IPS DF 6.9 (cell line): ENCODE measurements around the gene CYTH4.

Source experiments
- DNase-seq: peaks from one replicate; pipeline ENCODE4 v3.0.0-alpha.2; 2013; ENCODE audit warnings: low read depth, low spot score
- H3K27ac ChIP-seq: one replicate; pipeline ENCODE4 v1.5.1; 2013; ENCODE audit warnings: low read length, control low read depth
- H3K27me3 ChIP-seq: 2 replicates; pipeline ENCODE4 v1.6.1; 2013; ENCODE audit warnings: mild to moderate bottlenecking, low read length; ENCODE audit not compliant: control insufficient read depth, insufficient read depth
- H3K36me3 ChIP-seq: 2 replicates; pipeline ENCODE4 v1.6.1; 2013; ENCODE audit warnings: low read length; ENCODE audit not compliant: control insufficient read depth, insufficient read depth
- H3K4me1 ChIP-seq: 2 replicates; pipeline ENCODE4 v1.6.1; 2013; ENCODE audit warnings: low read length; ENCODE audit not compliant: control insufficient read depth, insufficient read depth
- H3K4me3 ChIP-seq: 2 replicates; pipeline ENCODE4 v1.5.1; 2013; ENCODE audit warnings: mild to moderate bottlenecking, low read length
- H3K9me3 ChIP-seq: 2 replicates; pipeline ENCODE4 v1.6.1; 2013; ENCODE audit warnings: low read length, inconsistent platforms; ENCODE audit not compliant: control insufficient read depth, insufficient read depth
- WGBS: extraction: QIAGEN DNeasy Blood & Tissue Kit; methylation state at CpG from one replicate; pipeline ENCODE4 v1.1.7; 2013; ENCODE audit warnings: mixed read lengths, missing lambda C conversion rate; ENCODE audit not compliant: insufficient read length, insufficient coverage; 5-methylcytosine and 5-hydroxymethylcytosine counted together

CYTH4 gene

DNA sequence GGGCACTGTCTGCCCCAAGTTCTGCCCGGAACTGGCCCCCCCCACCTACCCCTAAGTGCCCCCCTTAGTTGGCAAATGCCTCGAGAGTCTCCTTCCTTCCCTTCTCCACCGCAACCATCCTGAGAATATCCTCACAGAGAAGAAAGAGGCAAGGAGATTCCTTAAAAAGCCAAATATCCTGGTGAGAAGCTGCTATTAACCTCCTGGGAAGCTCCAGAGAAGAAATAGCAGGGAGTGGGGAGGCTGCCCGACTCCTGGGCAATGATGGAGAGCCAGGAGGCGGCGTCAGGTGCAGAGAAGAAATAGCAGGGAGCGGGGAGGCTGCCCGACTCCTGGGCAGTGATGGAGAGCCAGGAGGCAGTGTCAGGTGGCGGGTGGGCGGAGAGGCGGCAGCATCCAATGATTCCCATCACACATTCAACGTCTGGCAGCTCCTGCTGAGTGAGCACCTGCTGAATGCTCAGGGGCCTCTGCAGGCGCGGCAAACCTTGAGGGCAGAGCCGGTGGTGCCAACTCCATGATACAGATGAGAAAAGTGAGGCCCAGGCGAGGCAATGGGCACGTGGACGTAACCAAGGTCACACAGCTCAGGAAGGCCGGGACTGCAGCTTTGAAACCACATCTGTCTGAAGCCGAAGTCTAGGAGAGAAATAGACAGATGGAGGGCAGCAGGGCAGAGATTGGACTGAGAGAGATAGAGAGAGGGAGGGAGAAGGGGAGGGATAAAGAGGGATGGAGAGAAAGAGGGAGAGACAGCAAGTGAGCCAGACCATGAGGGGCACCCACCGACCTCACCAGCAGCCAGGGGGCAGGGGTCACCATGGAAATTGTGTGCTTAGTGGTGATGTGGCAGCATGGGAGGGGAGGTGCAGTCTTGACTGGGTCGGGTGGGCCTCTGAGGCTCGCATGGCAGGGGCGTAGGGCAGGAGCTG is 58.3 kb downstream of the CYTH4 start:
- DNase-seq: no peak
- no peaks in the 10 kb centered on the region for H3K9me3 ChIP-seq
- peaks cover 7% of the 10 kb centered on the region for H3K4me1 ChIP-seq
- no CpG with 5 or more reads among the region's 24 CpGs for WGBS
- no peaks in the 10 kb centered on the region for H3K27me3 ChIP-seq
- no peaks in the 10 kb centered on the region for H3K36me3 ChIP-seq
- H3K4me3 ChIP-seq: no peak overlapping the region
- H3K27ac ChIP-seq: no peak overlapping the region

DNA sequence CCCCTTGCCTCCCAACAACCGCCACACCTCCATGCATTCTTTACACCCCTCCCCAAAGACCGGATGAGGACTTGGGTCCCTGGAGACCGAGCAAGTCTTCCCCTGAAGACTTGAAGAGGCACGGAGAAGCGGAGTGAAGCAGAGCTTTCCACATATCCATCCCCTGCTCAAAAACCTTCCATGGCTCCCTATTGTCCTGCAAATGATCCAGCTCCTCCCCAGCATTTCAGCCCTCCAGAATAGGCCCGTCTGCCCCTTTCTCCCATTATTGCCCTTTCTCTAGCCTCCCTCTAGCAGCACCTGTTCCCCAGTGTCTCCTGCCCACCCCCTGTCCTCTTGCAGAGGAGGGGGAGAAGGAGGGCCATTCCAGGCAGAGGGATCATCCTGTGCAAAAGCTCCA is 59.8 kb downstream of the CYTH4 start:
- Histone ChIP-seq H3K36me3 (no peaks in the 10 kb centered on the region), H3K9me3 (no peaks in the 10 kb centered on the region), H3K4me1 (peaks cover 4% of the 10 kb centered on the region), H3K27me3 (no peaks in the 10 kb centered on the region), H3K4me3 (no peak overlapping the region), H3K27ac (no peak overlapping the region)
- no peak for DNase-seq
- WGBS: no CpG with 5 or more reads among the region's 6 CpGs

DNA sequence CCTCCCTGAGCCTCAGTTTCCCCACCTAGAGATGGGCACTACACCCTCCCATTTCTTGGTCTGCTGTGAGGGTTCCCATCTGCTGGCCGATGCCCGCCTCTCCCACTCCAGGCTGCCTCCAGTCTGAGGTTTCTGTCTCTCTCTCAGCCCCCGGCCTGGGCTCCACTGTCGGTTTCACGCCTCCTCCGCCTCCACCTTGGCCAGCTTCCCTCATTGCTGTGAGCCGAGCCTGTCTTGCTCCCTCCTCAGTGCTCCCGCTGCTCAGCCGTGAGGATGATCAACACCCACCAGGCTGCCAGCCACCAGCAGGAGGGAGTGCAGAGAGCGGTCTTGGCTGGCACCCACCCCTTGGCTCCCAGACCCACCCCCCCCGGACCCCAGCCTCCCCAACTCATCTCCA is 61.0 kb downstream of the CYTH4 start:
- no peaks in the 10 kb centered on the region for H3K27me3 ChIP-seq

DNA sequence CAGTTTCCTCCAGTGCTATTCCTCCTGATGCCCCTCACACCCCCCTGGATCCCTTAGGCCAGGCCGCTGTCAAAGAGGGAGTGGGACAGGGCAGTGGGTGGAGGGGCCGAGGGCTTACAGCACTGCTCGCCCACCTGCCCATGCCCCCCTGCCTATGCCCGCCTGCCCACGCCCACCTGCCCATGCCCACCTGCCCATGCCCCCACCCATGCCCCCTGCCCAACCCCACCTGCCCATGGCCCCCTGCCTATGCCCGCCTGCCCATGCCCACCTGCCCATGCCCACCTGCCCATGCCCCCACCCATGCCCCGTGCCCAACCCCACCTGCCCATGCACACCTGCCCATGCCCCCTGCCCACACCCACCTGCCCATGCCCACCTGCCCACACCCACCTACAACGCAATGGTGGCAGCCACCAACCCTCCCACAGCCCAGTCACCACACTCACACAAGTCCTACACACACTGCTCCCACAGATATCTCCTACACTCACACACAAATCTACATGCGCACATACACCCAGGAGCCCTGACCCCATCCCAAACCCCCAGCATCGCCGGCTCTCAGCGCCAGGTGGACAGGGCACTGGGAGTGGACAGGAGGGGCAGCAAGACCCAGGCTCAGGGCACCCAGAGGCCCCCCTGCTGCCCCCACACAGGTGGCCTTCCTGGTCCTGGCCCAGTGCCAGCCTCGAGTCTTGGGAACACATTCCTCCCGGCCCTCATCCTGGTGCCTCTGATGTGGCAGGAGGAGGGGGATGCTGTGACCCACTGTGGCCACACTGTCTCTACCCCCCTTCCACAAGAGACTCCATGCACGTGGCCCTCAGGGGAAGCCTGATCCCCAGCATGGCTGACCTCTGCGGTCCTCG is 61.8 kb downstream of the CYTH4 start:
- peaks cover 4% of the 10 kb centered on the region for H3K4me1 ChIP-seq
- no peaks in the 10 kb centered on the region for H3K9me3 ChIP-seq
- H3K27ac ChIP-seq: no peak overlapping the region
- no peaks in the 10 kb centered on the region for H3K36me3 ChIP-seq
- H3K4me3 ChIP-seq: no peak overlapping the region
- no CpG with 5 or more reads among the region's 17 CpGs for WGBS
- no peak for DNase-seq
- no peaks in the 10 kb centered on the region for H3K27me3 ChIP-seq

More for the DNA sequence above, 61.0 kb downstream of the CYTH4 start:
- no peak overlapping the region for H3K27ac ChIP-seq
- no CpG with 5 or more reads among the region's 11 CpGs for WGBS
- no peak overlapping the region for H3K4me3 ChIP-seq
- no peak for DNase-seq
- H3K36me3 ChIP-seq: no peaks in the 10 kb centered on the region
- peaks cover 4% of the 10 kb centered on the region for H3K4me1 ChIP-seq
- no peaks in the 10 kb centered on the region for H3K9me3 ChIP-seq

DNA sequence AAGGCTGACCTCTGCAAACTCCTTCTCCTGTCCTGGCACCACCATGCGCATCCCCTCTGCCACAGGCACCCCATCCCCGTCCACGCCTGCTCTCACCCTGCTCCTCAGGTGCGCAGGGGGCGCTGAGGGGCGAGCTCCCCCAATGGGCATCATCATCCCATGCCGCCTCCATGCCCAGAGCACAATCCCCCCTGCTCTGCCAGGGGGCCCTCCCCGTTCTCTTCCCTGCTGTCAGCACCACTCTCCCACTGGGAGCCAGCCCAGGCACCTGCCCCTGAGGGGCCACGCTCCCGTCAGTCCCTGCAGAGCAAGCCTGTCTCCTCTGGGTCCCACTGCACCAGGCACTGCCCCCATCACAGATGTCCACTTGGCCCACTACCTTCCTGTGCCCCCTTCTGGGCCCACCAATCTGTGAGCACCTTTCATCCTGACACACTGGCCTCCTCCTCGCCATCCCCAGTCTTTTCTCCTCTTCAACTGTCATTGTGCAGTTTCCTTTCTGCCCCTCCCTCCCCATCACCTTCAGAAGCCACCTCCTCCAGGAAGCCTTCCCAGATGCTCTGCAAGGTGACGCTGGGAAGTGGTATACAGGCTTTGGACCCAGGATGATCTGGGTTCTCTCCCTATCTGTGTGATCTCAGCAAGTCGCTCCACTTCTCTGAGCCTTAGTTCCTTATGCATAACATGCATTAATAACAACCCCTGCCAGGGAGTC is 62.6 kb downstream of the CYTH4 start:
- no peaks in the 10 kb centered on the region for H3K36me3 ChIP-seq
- no peaks in the 10 kb centered on the region for H3K9me3 ChIP-seq
- H3K27me3 ChIP-seq: no peaks in the 10 kb centered on the region
- H3K4me1 ChIP-seq: peaks cover 4% of the 10 kb centered on the region
- no peak overlapping the region for H3K27ac ChIP-seq
- DNase-seq: no peak
- no peak overlapping the region for H3K4me3 ChIP-seq
- no CpG with 5 or more reads among the region's 13 CpGs for WGBS

DNA sequence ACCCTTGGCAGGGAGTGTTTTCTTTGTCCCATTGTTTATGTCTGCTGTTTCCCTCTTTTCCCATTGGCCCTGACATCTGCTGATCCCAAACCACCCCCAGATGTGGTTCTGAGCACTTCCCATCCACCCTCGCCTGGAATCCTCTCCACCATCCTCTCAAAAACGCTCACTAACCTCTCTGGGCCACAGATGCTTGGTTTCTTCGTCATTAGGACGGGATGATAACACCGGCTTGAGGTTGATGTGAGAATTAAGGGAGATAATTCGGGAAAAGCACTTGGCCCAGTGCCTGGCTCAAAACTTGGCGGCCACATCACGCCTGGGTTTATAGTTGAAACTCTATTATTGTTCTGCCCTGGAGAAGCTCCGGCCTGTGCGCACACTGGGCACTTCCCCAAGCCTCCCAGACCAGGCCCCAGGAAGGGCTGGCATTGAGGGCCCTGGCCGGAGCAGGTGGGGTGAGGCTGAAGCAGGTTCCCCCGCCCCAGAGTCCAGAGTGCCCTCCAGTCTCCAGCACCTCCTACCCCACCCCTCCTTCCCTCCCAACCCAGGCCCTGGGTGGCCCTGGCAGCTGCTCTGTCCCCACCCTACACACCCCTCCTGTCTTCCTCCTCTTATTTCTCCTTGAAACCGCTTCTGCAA is 63.7 kb downstream of the CYTH4 start:
- H3K27ac ChIP-seq: no peak overlapping the region
- no peaks in the 10 kb centered on the region for H3K36me3 ChIP-seq
- H3K27me3 ChIP-seq: no peaks in the 10 kb centered on the region
- no CpG with 5 or more reads among the region's 13 CpGs for WGBS
- H3K4me3 ChIP-seq: no peak overlapping the region
- DNase-seq: no peak
- no peaks in the 10 kb centered on the region for H3K9me3 ChIP-seq
- H3K4me1 ChIP-seq: peaks cover 3% of the 10 kb centered on the region

DNA sequence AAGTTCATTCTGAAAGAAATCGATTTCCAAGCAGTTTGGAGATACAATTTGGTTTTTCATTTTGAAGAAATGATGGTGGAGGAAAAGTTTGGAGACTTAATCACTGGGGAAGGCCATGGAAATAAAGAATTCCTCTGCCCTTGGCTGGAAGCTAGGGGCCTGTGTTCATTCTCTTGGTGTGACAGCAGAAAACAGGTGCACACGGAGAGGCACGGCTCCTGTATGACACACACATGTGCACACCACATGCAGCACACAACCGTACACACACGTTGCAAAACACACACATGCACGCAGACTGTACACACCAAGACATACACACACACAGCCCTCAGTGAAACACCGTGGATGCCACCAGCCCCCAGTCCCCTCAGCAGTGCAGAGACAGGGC is 64.2 kb downstream of the CYTH4 start:
- Histone ChIP-seq H3K4me3 (no peak overlapping the region), H3K27ac (no peak overlapping the region), H3K27me3 (no peaks in the 10 kb centered on the region), H3K4me1 (0 out of 2 replicates have a peak, but pooled peaks cover 2% of the 10 kb centered on the region), H3K36me3 (no peaks in the 10 kb centered on the region), H3K9me3 (no peaks in the 10 kb centered on the region)
- no peak for DNase-seq
- WGBS: no CpG with 5 or more reads among the region's 7 CpGs

DNA sequence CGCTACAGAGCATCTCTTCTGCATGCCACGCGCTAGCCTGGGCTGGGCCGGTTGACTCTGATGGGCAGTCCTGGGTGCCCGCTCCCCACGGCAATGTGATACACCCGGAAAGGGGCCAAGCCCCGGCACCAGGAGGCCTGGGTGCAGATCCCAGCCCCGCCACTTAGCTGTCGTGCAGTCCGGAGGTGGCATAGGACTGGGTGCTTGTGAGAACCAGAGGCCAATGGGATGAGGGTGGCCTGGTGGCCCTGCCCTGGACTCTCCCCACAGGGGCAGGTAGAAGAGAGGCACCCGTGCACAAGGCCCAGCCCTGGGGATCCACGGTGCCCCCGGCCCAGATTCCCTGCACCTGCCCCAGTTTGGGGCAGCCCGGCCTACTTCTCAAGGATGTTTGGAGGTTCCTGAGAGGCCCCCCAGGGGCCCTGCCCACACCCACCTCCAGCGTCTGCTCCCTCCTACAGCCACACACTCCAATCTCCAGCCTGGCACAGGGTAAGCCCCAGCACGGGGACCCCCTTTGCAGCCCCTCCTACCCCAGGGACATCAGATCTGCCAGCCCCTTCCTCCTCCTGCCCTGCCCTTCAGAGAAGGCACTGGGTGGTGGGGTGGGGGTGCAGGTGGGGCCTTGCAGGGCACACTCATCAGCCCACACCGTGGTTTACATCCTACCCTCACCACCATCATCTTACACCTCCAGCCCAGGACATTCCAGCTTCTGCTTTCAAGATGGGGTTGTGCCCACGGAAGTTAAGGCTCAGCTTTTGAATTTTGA is 66.9 kb downstream of the CYTH4 start:
- H3K4me3 ChIP-seq: no peak overlapping the region
- H3K36me3 ChIP-seq: no peaks in the 10 kb centered on the region
- no peaks in the 10 kb centered on the region for H3K9me3 ChIP-seq
- no CpG with 5 or more reads among the region's 19 CpGs for WGBS
- no peak overlapping the region for H3K27ac ChIP-seq
- H3K27me3 ChIP-seq: no peaks in the 10 kb centered on the region
- H3K4me1 ChIP-seq: 0 out of 2 replicates have a peak, but pooled peaks cover 2% of the 10 kb centered on the region
- DNase-seq: no peak

DNA sequence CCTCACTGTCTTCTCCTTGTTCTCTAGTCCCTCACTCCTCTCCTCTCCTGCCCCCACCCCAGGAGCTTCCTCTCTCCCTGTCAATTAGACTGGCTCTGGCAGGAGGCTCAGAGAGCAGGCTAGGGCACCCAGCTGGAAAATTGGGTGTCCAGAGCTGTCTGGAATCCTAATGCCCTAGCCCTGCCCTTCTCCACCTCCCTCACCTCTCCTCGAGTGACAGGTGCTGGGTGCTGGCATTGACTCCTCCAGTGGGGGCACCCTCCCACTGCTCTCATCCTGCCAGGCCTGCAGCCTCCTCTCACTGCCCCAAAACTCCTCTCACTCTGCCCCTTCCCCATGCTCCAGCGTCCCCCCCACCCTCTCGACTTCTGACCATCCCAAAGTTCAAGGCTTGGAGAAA is 68.9 kb downstream of the CYTH4 start:
- H3K27me3 ChIP-seq: no peaks in the 10 kb centered on the region

More for the DNA sequence above, 68.9 kb downstream of the CYTH4 start:
- no peak overlapping the region for H3K4me3 ChIP-seq
- no peaks in the 10 kb centered on the region for H3K9me3 ChIP-seq
- no peak for DNase-seq
- no peak overlapping the region for H3K27ac ChIP-seq
- H3K36me3 ChIP-seq: no peaks in the 10 kb centered on the region
- H3K4me1 ChIP-seq: no peaks in the 10 kb centered on the region
- no CpG with 5 or more reads among the region's 3 CpGs for WGBS
